Measurements from ENCODE around the gene FAM217A.

The FAM217A gene

GRCh38 chr6:4088704-4089103, 9.8 kb upstream of the FAM217A start:
- DNase-seq (ENCODE audit: extremely low read depth in 1 of 2, low read depth in 1 of 2): no peak

DNA sequence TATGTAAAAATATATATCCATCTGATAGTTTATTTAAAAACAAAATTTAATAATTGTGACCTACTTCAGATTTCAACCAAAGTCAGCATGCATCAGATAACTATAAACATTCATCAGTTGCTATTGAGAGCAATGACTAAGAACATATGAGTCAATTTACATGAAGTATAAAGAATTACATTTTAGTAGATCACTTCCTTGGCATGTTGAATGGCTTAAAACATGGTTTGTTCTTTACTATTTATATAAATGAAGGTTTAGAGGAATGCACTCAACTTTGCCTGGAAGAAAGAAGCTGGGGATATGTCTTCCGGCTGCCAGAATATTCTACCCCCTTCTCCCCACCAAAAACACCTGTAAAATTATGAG, 6.4 kb upstream of the FAM217A start:
- DNase-seq (ENCODE audit: extremely low read depth in 1 of 2, low read depth in 1 of 2): no peak

- DNase-seq (ENCODE audit: extremely low read depth in 1 of 2, low read depth in 1 of 2): no peak
Observed at GRCh38 chr6:4084444-4085331, 5.8 kb upstream of the FAM217A start.

DNA sequence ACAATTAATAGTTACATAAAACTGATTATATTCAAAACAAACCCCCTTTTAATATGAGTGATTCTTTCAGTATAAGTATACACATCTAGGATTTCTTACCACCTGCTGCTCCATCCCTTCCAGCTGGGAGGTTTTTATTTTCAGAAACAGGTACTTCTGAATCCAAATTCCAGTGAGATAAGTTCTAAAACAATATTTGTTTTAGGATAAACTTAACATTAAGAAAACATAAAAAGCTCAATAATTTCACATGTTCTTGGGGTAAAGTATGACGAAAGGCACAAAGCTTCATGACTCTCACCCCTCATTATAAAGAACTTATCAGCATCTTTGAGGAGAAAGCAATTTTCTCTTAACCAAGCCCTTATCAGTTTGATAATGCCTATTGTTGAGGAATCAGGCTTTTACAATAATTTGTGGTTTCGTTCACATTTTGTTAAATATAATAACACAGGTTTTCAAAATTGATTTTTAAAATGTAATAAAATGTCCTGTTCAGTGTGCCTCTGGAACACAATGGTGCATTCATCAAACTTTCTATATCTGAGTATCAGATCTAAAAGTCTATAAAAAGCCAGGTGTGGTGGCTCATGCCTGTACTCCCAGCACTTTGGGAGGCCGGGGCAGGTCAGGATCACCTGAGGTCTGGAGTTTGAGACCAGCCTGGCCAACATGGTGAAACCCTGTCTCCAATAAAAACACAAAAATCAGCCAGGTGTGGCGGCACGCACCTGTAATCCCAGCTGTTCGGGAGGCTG, 4.3 kb downstream of the FAM217A start:
- DNase-seq (ENCODE audit: extremely low read depth in 1 of 2, low read depth in 1 of 2): no peak

- no peak for DNase-seq (ENCODE audit: extremely low read depth in 1 of 2, low read depth in 1 of 2)
Observed at GRCh38 chr6:4071330-4071729, 7.6 kb downstream of the FAM217A start.

DNA sequence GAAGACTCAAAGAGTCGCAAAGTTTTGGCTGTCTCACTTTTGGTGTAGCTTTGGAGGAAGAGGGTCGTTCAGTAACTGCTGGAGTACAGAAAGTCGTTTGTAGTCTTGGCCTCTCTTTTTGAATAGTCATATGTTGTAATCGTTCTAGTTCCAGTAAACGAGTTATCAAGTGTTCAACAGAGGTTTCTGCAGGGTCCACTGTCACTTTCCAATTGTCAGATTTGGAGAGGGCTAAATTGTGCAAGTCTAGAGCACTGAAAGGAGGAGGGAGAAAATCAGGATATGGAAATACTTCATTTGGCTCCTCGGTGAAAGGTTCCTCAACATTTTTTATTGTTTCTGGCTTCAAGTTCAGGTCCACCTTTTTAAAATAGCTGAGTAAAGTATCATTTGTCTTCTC, 9.7 kb downstream of the FAM217A start:
- no peak for DNase-seq (ENCODE audit: extremely low read depth in 1 of 2, low read depth in 1 of 2)

DNA sequence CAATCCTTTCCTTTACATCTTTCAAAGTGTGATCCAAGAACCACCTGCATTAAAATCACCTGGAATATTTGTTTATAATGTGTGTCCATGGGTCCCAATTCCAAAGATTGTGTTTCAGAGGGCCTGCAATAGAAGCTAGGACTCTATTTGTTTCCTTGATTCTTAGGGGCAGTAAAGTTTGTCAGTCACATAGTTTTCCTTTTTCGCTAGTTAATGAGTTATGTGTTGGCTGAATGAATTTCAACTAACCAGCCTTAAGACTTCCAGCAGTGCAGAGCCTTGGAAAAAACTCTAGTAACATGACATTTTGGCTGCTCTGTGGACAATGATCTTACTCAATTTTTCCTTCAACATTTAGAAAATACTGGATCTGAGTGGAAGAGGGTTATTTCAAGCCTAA, 11.3 kb downstream of the FAM217A start:
- DNase-seq (ENCODE audit: extremely low read depth in 1 of 2, low read depth in 1 of 2): no peak

GRCh38 chr6:4066029-4066755, 12.7 kb downstream of the FAM217A start:
- DNase-seq (ENCODE audit: extremely low read depth in 1 of 2, low read depth in 1 of 2): no peak

DNA sequence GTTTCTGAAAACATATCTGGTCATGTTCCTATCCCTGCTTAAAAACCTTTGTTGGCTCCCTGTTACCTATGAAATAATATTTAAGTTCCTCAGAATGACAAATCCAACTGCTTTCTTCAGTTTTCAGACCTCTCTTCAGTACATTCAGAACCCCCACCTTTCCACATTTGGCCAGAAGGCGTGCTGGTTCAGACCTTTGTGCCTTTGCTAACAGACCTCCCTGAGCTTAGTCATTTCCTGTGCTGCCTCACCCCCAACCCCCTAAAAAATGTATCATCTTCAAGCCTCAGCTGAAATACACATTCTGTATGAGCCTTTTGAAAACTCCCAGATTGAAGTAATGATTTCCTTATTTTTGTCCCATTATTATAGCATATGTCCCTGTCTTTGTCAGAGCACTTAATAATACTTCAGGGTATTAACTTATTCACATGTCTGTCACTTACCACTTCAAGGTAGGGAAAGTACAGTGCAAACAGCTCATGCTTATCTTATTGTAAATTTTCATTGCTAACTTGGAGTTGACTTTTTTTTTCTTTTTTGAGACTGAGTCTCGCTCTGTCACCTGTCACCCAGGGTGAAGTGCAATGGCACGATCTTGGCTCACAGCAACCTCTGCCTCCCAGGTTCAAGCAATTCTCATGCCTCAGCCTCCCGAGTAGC, 19.7 kb downstream of the FAM217A start:
- peak; percentile 21 to 30 for DNase-seq (ENCODE audit: extremely low read depth in 1 of 2, low read depth in 1 of 2)

- no peak for DNase-seq (ENCODE audit: extremely low read depth in 1 of 2, low read depth in 1 of 2)
Observed at GRCh38 chr6:4057036-4057435, 21.9 kb downstream of the FAM217A start.

DNA sequence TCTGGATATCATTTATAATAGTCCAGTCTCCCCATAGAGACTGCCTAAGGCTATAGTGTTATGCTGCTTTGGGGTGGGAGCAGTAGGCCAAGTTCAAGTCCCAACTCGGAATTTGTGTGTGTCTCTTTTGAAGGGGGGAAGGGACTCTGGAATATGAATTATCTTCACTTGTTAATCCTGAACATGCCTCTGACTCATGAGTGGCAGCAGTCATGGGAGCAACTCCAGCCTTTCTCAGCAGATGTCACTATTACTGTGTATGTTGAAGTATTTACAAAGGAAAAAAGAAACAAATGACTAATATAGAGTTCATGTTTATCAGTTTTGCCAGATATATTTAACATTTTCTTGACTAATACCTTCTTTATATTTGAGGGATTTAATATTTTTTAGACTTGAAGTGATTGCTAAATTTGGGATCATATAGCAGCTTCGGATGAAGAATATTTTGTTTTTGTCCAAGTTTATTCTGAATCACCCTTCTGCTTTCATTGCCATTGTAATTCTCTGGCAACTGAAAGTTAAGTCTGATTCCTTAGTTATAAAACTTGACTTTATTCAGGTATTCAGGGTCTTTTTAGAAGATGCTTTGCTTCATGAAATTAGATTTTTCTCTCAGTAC, 23.4 kb downstream of the FAM217A start:
- no peak for DNase-seq (ENCODE audit: extremely low read depth in 1 of 2, low read depth in 1 of 2)

DNA sequence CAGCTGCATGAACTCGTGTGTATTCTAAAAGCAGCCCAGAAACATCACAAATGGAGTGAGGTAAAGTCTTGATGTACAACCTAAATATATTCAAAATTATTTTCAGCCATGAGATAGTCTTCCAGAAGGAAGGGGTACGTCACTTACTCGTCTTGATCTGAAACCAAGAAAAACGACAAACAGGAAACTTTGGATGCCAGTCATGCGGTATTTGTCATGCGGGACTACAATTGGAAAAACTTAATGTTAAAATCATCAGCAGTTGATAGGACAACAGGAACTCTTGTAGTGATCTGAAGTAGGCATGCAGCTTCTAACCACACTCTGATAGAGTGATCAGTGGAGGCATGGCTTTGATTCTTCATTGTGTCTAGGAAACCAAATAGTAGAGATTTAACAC, 29.7 kb downstream of the FAM217A start:
- no peak for DNase-seq (ENCODE audit: extremely low read depth in 1 of 2, low read depth in 1 of 2)

DNA sequence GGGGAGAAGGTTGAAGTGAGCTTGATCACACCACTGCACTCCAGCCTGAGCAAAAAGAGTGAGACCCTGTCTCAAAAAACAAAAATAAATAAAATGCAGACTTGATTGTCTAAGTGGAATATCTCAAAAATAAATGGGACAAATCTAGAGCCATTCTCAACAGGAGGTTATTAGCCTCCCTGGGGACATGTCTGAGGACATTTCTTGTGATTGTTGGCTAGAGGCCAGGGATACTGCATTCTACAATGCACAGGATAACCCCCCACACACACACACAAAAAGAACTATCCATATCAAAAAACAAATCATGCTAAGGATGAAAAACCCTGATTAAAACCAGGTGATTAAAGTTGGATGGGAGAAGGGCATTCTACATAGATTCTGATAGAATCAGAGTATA, 37.5 kb downstream of the FAM217A start:
- no peak for DNase-seq (ENCODE audit: extremely low read depth in 1 of 2, low read depth in 1 of 2)

- no peak for DNase-seq (ENCODE audit: extremely low read depth in 1 of 2, low read depth in 1 of 2)
Observed at GRCh38 chr6:4039348-4039747, 39.6 kb downstream of the FAM217A start.

- DNase-seq (ENCODE audit: extremely low read depth in 1 of 2, low read depth in 1 of 2): no peak
Observed at GRCh38 chr6:4036581-4036980, 42.4 kb downstream of the FAM217A start.

GRCh38 chr6:4032475-4032874, 46.5 kb downstream of the FAM217A start:
- DNase-seq (ENCODE audit: extremely low read depth in 1 of 2, low read depth in 1 of 2): no peak

DNA sequence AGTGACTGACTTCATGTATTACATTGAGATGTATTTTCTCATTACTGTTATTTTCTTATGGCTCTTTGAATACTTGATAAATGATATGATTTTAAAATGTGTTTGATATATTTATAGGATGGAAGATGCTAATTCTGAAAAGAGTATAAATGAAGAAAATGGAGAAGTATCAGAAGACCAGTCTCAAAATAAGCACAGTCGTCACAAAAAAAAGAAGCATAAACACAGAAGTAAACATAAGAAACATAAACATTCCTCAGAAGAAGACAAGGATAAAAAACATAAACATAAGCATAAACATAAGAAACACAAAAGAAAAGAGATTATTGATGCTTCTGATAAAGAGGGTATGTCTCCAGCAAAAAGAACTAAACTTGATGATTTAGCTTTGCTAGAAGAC, 47.5 kb downstream of the FAM217A start:
- no peak for DNase-seq (ENCODE audit: extremely low read depth in 1 of 2, low read depth in 1 of 2)

DNA sequence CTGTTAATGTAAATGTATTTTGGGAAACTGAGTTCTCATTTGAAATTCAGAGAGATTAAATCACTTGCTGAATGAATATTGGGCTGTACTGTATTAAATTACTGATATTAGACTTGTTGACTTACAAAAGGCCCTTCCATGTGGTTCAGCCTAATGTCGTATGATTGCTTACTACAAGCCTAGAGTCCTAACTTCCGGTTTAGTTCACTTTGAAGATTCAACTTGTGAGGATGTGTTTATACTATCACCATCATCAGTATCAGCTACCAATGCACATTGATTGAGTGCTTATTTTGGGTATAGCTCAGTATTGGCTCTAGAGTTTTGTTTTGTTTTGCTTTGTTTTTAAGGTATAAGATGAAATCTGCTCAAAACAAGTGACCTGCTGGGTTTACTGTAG, 48.3 kb downstream of the FAM217A start:
- DNase-seq (ENCODE audit: extremely low read depth in 1 of 2, low read depth in 1 of 2): no peak

- no peak for DNase-seq (ENCODE audit: extremely low read depth in 1 of 2, low read depth in 1 of 2)
Observed at GRCh38 chr6:4029687-4030086, 49.2 kb downstream of the FAM217A start.

- no peak for DNase-seq (ENCODE audit: extremely low read depth in 1 of 2, low read depth in 1 of 2)
Observed at GRCh38 chr6:4028051-4028450, 50.9 kb downstream of the FAM217A start.

GRCh38 chr6:4025681-4026080, 53.3 kb downstream of the FAM217A start:
- DNase-seq (ENCODE audit: extremely low read depth in 1 of 2, low read depth in 1 of 2): no peak
